SU-DHL-6 (cell line): Measurements from ENCODE around the gene SUSD3.

Source experiments
- H2AFZ ChIP-seq: fragments of 200-600 bp; sonication (generic); 2 replicates; pipeline ENCODE4 v1.6.1; 2014; ENCODE audit warnings: low read depth, mild to moderate bottlenecking, moderate library complexity, mixed read lengths, antibody characterized with exemption, low read length; ENCODE audit not compliant: severe bottlenecking
- H3F3A ChIP-seq: fragments of 200-600 bp; shearing (Covaris generic); 2 replicates; pipeline ENCODE4 v1.6.0; 2016; ENCODE audit warnings: antibody characterized with exemption, mild to moderate bottlenecking; ENCODE audit not compliant: insufficient read depth
- H3K27ac ChIP-seq: fragments of 200-600 bp; sonication (generic); 2 replicates; pipeline ENCODE4 v1.5.1; 2016; ENCODE audit warnings: low read depth, mild to moderate bottlenecking, low read length, moderate library complexity, mixed read lengths
- H3K27me3 ChIP-seq: fragments of 200-600 bp; sonication (generic), shearing (Covaris generic); 2 replicates; pipeline ENCODE4 v1.6.0; 2014; ENCODE audit warnings: mild to moderate bottlenecking, low read length
- H3K36me3 ChIP-seq: fragments of 200-600 bp; sonication (generic); 2 replicates; pipeline ENCODE4 v1.6.1; 2014; ENCODE audit warnings: mild to moderate bottlenecking, low read length, mixed read lengths
- H3K4me2 ChIP-seq: fragments of 300-600, 200-600 bp; shearing (Covaris generic), sonication (generic); 2 replicates; pipeline ENCODE4 v1.6.0; 2014; ENCODE audit warnings: low read length, low read depth, mild to moderate bottlenecking; ENCODE audit not compliant: poor library complexity, severe bottlenecking
- H3K4me3 ChIP-seq: fragments of 200-600 bp; sonication (generic); 2 replicates; pipeline ENCODE4 v1.5.1; 2014; ENCODE audit warnings: antibody characterized with exemption, low read length, mild to moderate bottlenecking, mixed read lengths; ENCODE audit not compliant: insufficient read depth, poor library complexity, severe bottlenecking
- H3K79me2 ChIP-seq: fragments of 200-600 bp; sonication (generic); 2 replicates; pipeline ENCODE4 v1.6.1; 2014; ENCODE audit warnings: mild to moderate bottlenecking, low read length, moderate library complexity; ENCODE audit not compliant: insufficient read depth
- H3K9ac ChIP-seq: fragments of 200-600 bp; sonication (generic); 2 replicates; pipeline ENCODE4 v1.7.0; 2014; ENCODE audit warnings: mild to moderate bottlenecking, low read length
- H3K9me2 ChIP-seq: fragments of 200-600 bp; sonication (generic); replicated peaks from 2 replicates; pipeline ENCODE4 v1.6.1; 2014; ENCODE audit warnings: low read length; ENCODE audit not compliant: insufficient read depth
- H3K9me3 ChIP-seq: fragments of 200-600 bp; sonication (generic); 2 replicates; pipeline ENCODE4 v1.6.1; 2014; ENCODE audit warnings: low read length, mixed read lengths; ENCODE audit not compliant: insufficient read depth
- H4K20me1 ChIP-seq: fragments of 200-600 bp; sonication (generic); 2 replicates; pipeline ENCODE4 v1.6.1; 2014; ENCODE audit warnings: low read depth, mild to moderate bottlenecking, antibody characterized with exemption, low read length, moderate library complexity, mixed read lengths
- CTCF ChIP-seq: fragments of 200-600 bp; sonication (generic); IDR thresholded peaks from one replicate; pipeline ENCODE4 v1.5.1; 2017; ENCODE audit warnings: antibody characterized with exemption, mild to moderate bottlenecking, low read length, moderate library complexity; ENCODE audit not compliant: insufficient read depth, poor library complexity, severe bottlenecking
- EZH2phosphoT487 ChIP-seq: fragments of 200-600 bp; sonication (generic), shearing (Covaris generic); conservative IDR thresholded peaks from 2 replicates; pipeline ENCODE4 v1.6.1; 2018; ENCODE audit warnings: mild to moderate bottlenecking, antibody characterized with exemption, low read length, moderate library complexity, mixed read lengths

Gene SUSD3

GRCh38 chr9:93076792-93077128, 18.3 kb downstream of the SUSD3 start:
- no peak overlapping the region for H3K27ac ChIP-seq

DNA sequence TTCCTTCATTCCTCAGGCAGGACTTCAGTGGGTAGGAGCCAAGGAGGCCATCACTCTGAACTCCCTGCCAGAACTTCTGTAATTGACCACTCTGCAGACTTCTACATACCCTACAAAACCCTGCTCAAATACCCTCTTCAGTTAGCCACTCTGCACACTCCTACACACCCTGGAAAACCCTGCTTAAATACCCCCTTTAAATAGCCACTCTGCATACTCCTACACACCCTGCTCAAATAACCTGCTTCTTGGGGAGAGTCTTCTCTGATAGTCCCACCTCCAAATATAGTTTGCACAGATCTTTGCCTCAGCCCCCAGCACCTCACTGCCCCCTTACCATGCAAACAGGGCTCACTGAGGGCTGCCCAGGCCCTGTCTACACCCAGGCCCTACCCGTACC, 18.9 kb downstream of the SUSD3 start:
- no peak overlapping the region for H3K4me2 ChIP-seq
- no peaks in the 10 kb centered on the region for H3K27me3 ChIP-seq
- TF ChIP-seq EZH2phosphoT487 (no peak), CTCF (no peak)

More at GRCh38 chr9:93076792-93077128, 18.3 kb downstream of the SUSD3 start:
- Histone ChIP-seq H3K9me2 (no peaks in the 10 kb centered on the region), H3K27me3 (no peaks in the 10 kb centered on the region), H3K4me3 (no peak overlapping the region), H2AFZ (no peak overlapping the region), H3K9me3 (no peaks in the 10 kb centered on the region), H3K9ac (no peak overlapping the region), H3K79me2 (no peaks in the 10 kb centered on the region), H3K36me3 (no peaks in the 10 kb centered on the region), H3K4me2 (no peak overlapping the region), H3F3A (no peaks in the 10 kb centered on the region), H4K20me1 (no peaks in the 10 kb centered on the region)
- no peak for TF ChIP-seq CTCF
- no peak for TF ChIP-seq EZH2phosphoT487

DNA sequence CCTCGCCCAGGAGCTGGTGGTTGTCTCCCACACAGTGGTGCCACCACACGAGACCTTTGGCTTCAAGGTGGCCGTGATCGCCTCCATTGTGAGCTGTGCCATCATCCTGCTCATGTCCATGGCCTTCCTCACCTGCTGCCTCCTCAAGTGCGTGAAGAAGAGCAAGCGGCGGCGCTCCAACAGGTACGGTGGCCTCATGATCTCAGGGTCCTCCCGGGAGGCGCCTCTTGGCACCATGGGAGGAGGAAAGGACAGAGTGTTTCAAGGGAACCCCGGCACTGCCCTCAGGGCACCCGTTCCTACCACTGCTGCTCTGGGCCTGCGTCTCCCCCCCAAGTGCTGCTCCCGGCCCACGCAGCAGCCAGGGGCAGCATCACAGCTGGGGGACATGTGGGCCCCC, 19.3 kb downstream of the SUSD3 start:
- H4K20me1 ChIP-seq = no peaks in the 10 kb centered on the region
- no peak overlapping the region for H3K27ac ChIP-seq
- TF ChIP-seq EZH2phosphoT487 (no peak), CTCF (no peak)
- H3K79me2 ChIP-seq = no peaks in the 10 kb centered on the region
- no peaks in the 10 kb centered on the region for H3K36me3 ChIP-seq
- no peak overlapping the region for H3K4me3 ChIP-seq
- no peaks in the 10 kb centered on the region for H3K9me2 ChIP-seq
- no peak overlapping the region for H2AFZ ChIP-seq
- no peak overlapping the region for H3K4me2 ChIP-seq
- H3K27me3 ChIP-seq = no peaks in the 10 kb centered on the region
- no peaks in the 10 kb centered on the region for H3K9me3 ChIP-seq
- no peak overlapping the region for H3K9ac ChIP-seq
- no peaks in the 10 kb centered on the region for H3F3A ChIP-seq

More for the DNA sequence above, 18.9 kb downstream of the SUSD3 start:
- Histone ChIP-seq H2AFZ (no peak overlapping the region), H3F3A (no peaks in the 10 kb centered on the region), H3K27ac (no peak overlapping the region), H3K4me3 (no peak overlapping the region), H3K9me3 (no peaks in the 10 kb centered on the region), H3K9ac (no peak overlapping the region), H3K36me3 (no peaks in the 10 kb centered on the region), H3K79me2 (no peaks in the 10 kb centered on the region), H4K20me1 (no peaks in the 10 kb centered on the region), H3K9me2 (no peaks in the 10 kb centered on the region)

DNA sequence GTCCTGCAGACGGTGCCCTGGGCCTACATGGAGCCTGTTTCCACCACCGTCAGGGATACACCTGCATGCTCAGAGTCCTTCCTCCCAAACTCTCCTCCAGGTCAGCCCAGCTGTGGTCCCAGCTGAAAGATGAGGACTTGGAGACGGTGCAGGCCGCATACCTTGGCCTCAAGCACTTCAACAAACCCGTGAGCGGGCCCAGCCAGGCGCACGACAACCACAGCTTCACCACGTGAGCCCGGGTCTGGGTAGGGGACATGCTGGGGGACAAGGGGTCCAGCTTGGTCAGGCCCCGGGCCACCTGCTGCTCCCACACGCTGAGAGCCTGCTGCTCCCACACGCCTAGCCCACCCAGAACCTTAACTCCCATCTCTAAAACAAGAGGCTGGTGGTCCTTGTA, 20.9 kb downstream of the SUSD3 start:
- H3K4me3 ChIP-seq = no peak overlapping the region
- no peaks in the 10 kb centered on the region for H3K27me3 ChIP-seq
- no peaks in the 10 kb centered on the region for H3K9me2 ChIP-seq
- H3K36me3 ChIP-seq = no peaks in the 10 kb centered on the region
- H3K79me2 ChIP-seq = no peaks in the 10 kb centered on the region
- H3F3A ChIP-seq = no peaks in the 10 kb centered on the region
- no peak overlapping the region for H2AFZ ChIP-seq
- no peaks in the 10 kb centered on the region for H4K20me1 ChIP-seq
- TF ChIP-seq CTCF (no peak), EZH2phosphoT487 (no peak)
- H3K9me3 ChIP-seq = no peaks in the 10 kb centered on the region
- no peak overlapping the region for H3K4me2 ChIP-seq
- no peak overlapping the region for H3K9ac ChIP-seq
- no peak overlapping the region for H3K27ac ChIP-seq
